ENCODE measurements around the gene ALCAM. TPM values are rescaled to one million over a fixed set of nuclear protein-coding genes. Genes with fewer than 3 reads are reported as not detected.

ALCAM gene
- total and polyA plus RNA-seq, 2 of the 8 experiments (the other 6 are each of a cell fraction or from before 2014, with no cell fraction given) = 10.8 to 33.0 TPM

- Histone ChIP-seq H4K91ac (replicated peaks; ENCODE audit: insufficient read length, low read length) (no peak overlapping the region), H3K4me2 (ENCODE audit: insufficient read depth in 1 of 2, low read depth in 2 of 2, low read length in 2 of 2) (no peak overlapping the region), H3K36me3 (ENCODE audit: control insufficient read depth in 2 of 4, insufficient read depth in 4 of 4, low read length in 3 of 4) (no peaks in the 10 kb centered on the region), H3K79me1 (ENCODE audit: low read depth, low read length) (no peaks in the 10 kb centered on the region), H2BK5ac (ENCODE audit: low read depth, low read length) (no peak overlapping the region), H3K27ac (ENCODE audit: low read depth, low read length) (no peak overlapping the region), H4K8ac (ENCODE audit: extremely low read depth, insufficient read depth, low read length) (no peak overlapping the region), H4K5ac (ENCODE audit: insufficient read length, low read depth, low read length) (no peak overlapping the region), H3K9ac (replicated peaks in 1 of 4; ENCODE audit: extremely low read depth in 1 of 4, low read depth in 3 of 4, low read length in 3 of 4) (no peak overlapping the region), H3K23ac (ENCODE audit: insufficient read length) (no peak overlapping the region), H4K20me1 (replicated peaks in 1 of 2; ENCODE audit: control insufficient read depth in 1 of 2, insufficient read depth in 2 of 2, low read length in 2 of 2) (no peaks in the 10 kb centered on the region), H3K79me2 (ENCODE audit: control insufficient read depth in 1 of 2, insufficient read depth in 2 of 2, low read length in 2 of 2) (no peaks in the 10 kb centered on the region), H3K4me1 (replicated peaks in 1 of 4; ENCODE audit: control insufficient read depth in 3 of 4, insufficient read depth in 4 of 4, low read length in 3 of 4) (no peaks in the 10 kb centered on the region), H3K4ac (replicated peaks; ENCODE audit: insufficient read length, low read depth, low read length) (no peak overlapping the region), H3K23me2 (ENCODE audit: low read depth, low read length) (no peaks in the 10 kb centered on the region; the same call in 1 of the 2 replicates), H3K18ac (ENCODE audit: extremely low read depth, low read length) (no peak overlapping the region), H3K14ac (ENCODE audit: insufficient read length) (no peak overlapping the region), H3K4me3 (ENCODE audit: extremely low read depth in 1 of 4, insufficient read depth in 2 of 4, low read depth in 3 of 4, low read length in 4 of 4) (no peak overlapping the region), H2BK120ac (replicated peaks; ENCODE audit: low read depth, low read length) (no peak overlapping the region), H2BK12ac (ENCODE audit: low read depth, low read length) (no peak overlapping the region), H2AK5ac (ENCODE audit: low read depth, low read length) (no peak overlapping the region), H2AFZ (ENCODE audit: low read length) (0 out of 2 replicates have a peak overlapping the region, but pooled peaks have one; percentile 1), H2BK15ac (ENCODE audit: low read length) (no peak overlapping the region), H2BK20ac (ENCODE audit: low read length) (no peak overlapping the region), H3K9me3 (ENCODE audit: insufficient read depth in 2 of 2, low read depth in 1 of 2, low read length in 1 of 2) (no peaks in the 10 kb centered on the region), H3K27me3 (replicated peaks in 1 of 4; ENCODE audit: control insufficient read depth in 3 of 4, extremely low read depth in 1 of 4, insufficient read depth in 3 of 4, low read length in 3 of 4) (no peaks in the 10 kb centered on the region), H3K56ac (replicated peaks; ENCODE audit: insufficient read length, low read depth, low read length) (no peak overlapping the region)
- no peak for TF ChIP-seq SUZ12 (IDR thresholded peaks at IDR 0.05; ENCODE audit: low read length)
- ChIA-PET POLR2A (ENCODE audit: partially characterized antibody) (no interaction called here), CTCF (ENCODE audit: partially characterized antibody) (interaction anchor here (0.6 kb wide), 1 partner anchor 1078 kb away, joined by 3 read pairs; no protein-coding TSS in a partner anchor)
- no peak for DNase-seq (ENCODE audit: low read depth in 1 of 2, low spot score in 2 of 2)
- WGBS, 2 experiments (ENCODE audit: extremely low coverage in 1 of 2, insufficient coverage in 1 of 2, insufficient read length in 1 of 2, insufficient replicate concordance in 2 of 2, low coverage in 1 of 2, low lambda C conversion rate in 2 of 2, missing lambda C conversion rate in 1 of 2) = 94% methylated on average over 3 of the region's 3 CpGs; no CpG with 5 or more reads in 1 of the 2 experiments
- FAIRE-seq = no peak
Observed at GRCh38 chr3:105347625-105348302, 18.9 kb upstream of the ALCAM start.

All from H1 (cell line).